Prostate gland (tissue), 2 donors: Measurements from ENCODE around the gene CEP85L. TPM values are rescaled to one million over a fixed set of nuclear protein-coding genes. Genes with fewer than 3 reads are reported as not detected.

Experiments used
- DNase-seq: peaks from one replicate; pipeline ENCODE4 v3.0.0-alpha.2; 2019; ENCODE audit warnings: low spot score
- H3K27ac ChIP-seq, 2 donors: fragments of 200-600 bp; sonication (generic); 2 replicates each; pipeline ENCODE4 v1.5.1; 2017 to 2019
- H3K27me3 ChIP-seq: fragments of 200-600 bp; sonication (generic); replicated peaks from 2 replicates; pipeline ENCODE4 v1.5.1; 2019; ENCODE audit not compliant: insufficient read depth
- H3K36me3 ChIP-seq, 2 donors: fragments of 200-600 bp; sonication (generic); 1 replicate in 1 of 2; 2 replicates in 1 of 2; pipeline versions ENCODE4 v1.5.1 to v1.8.1; 2017 to 2019
- H3K4me1 ChIP-seq: fragments of 200-600 bp; sonication (generic); replicated peaks from 2 replicates; pipeline ENCODE4 v1.5.1; 2019
- H3K4me3 ChIP-seq, 2 donors: fragments of 200-600 bp; sonication (generic); 2 replicates each; pipeline ENCODE4 v1.5.1; 2017 to 2019
- H3K9me3 ChIP-seq: fragments of 200-600 bp; sonication (generic); 2 replicates; pipeline ENCODE4 v1.5.1; 2017
- CTCF ChIP-seq, 4 experiments: fragments of 200-600 bp in 2 of 4; fragments of 450-650 bp in 2 of 4; sonication (generic) in 2 of 4; IDR thresholded peaks; 1 replicate in 3 of 4; 2 replicates in 1 of 4; pipeline ENCODE4 v1.5.1; 2016 to 2019; ENCODE audit warnings: antibody characterized with exemption in 4 of 4, mild to moderate bottlenecking in 2 of 4, moderate library complexity in 2 of 4
- POLR2A ChIP-seq: fragments of 450-650 bp; IDR thresholded peaks from one replicate; pipeline ENCODE4 v1.6.1; 2016; ENCODE audit warnings: antibody characterized with exemption, mild to moderate bottlenecking
- POLR2AphosphoS5 ChIP-seq: sonication (generic); formaldehyde crosslinking; IDR thresholded peaks from one replicate; pipeline ENCODE4 v1.6.1; 2017; ENCODE audit warnings: antibody characterized with exemption
- WGBS: methylation state at CpG from one replicate; pipeline ENCODE4 v1.1.5; 2018; 5-methylcytosine and 5-hydroxymethylcytosine counted together
- intact Hi-C: fragments of 100-400 bp; cut with DNase I; formaldehyde crosslinking; loops from one replicate; pipeline ENCODE4 v1.14.2; 2022
- total RNA-seq, 2 donors: library from RNA; depleted of rRNA; stranded (reverse); fragments of >200 nt; gene quantifications; one replicate each; pipeline ENCODE4 v1.1.0, GENCODE V29; 2016

The CEP85L gene
- total RNA-seq, 2 donors from 2014 or later = 2.7 to 33.5 TPM

GRCh38 chr6:118668761-118669385 lies 17.5 kb upstream of the CEP85L start:
- no peak for DNase-seq
- Histone ChIP-seq H3K9me3 (no peaks in the 10 kb centered on the region), H3K27ac (no peak overlapping the region), H3K4me1 (no peaks in the 10 kb centered on the region), H3K36me3 (no peaks in the 10 kb centered on the region), H3K4me3 (no peak overlapping the region), H3K27me3 (no peaks in the 10 kb centered on the region)
- intact Hi-C loops = no loop called here
- TF ChIP-seq POLR2AphosphoS5 (no peak), POLR2A (no peak), CTCF (IDR thresholded peaks at IDR 0.05) (no peak)
- 45% methylated on average over 1 of the region's 1 CpG for WGBS

GRCh38 chr6:118667988-118668387 lies 16.6 kb upstream of the CEP85L start:
- H3K36me3 ChIP-seq = no peaks in the 10 kb centered on the region
- no peaks in the 10 kb centered on the region for H3K4me1 ChIP-seq
- intact Hi-C loops = no loop called here
- DNase-seq = no peak
- no peak overlapping the region for H3K4me3 ChIP-seq
- no peaks in the 10 kb centered on the region for H3K27me3 ChIP-seq
- TF ChIP-seq POLR2A = no peak
- H3K9me3 ChIP-seq = no peaks in the 10 kb centered on the region
- WGBS = 75% methylated on average over 1 of the region's 1 CpG
- H3K27ac ChIP-seq = no peak overlapping the region

- no peak for DNase-seq
- WGBS = 31% methylated on average over 3 of the region's 3 CpGs
- no peaks in the 10 kb centered on the region for H3K36me3 ChIP-seq
- H3K9me3 ChIP-seq = no peaks in the 10 kb centered on the region
- H3K4me3 ChIP-seq = no peak overlapping the region
- H3K27me3 ChIP-seq = no peaks in the 10 kb centered on the region
- H3K27ac ChIP-seq = no peak overlapping the region
- no peaks in the 10 kb centered on the region for H3K4me1 ChIP-seq
- intact Hi-C loops = no loop called here
- TF ChIP-seq POLR2A (no peak), CTCF (IDR thresholded peaks at IDR 0.05) (no peak), POLR2AphosphoS5 (no peak)
Observed at GRCh38 chr6:118665011-118665410, 13.6 kb upstream of the CEP85L start.

- Histone ChIP-seq H3K36me3 (no peaks in the 10 kb centered on the region), H3K4me3 (no peak overlapping the region), H3K27ac (no peak overlapping the region), H3K4me1 (no peaks in the 10 kb centered on the region), H3K27me3 (no peaks in the 10 kb centered on the region), H3K9me3 (no peaks in the 10 kb centered on the region)
- DNase-seq = no peak
- intact Hi-C loops = no loop called here
- 89% methylated on average over 10 of the region's 10 CpGs for WGBS
- TF ChIP-seq CTCF (IDR thresholded peaks at IDR 0.05) = no peak
- no peak for TF ChIP-seq POLR2AphosphoS5
- no peak for TF ChIP-seq POLR2A
Observed at GRCh38 chr6:118663993-118664985, 12.9 kb upstream of the CEP85L start.

- Histone ChIP-seq H3K27me3 (no peaks in the 10 kb centered on the region), H3K27ac (no peak overlapping the region), H3K9me3 (no peaks in the 10 kb centered on the region), H3K4me1 (no peaks in the 10 kb centered on the region), H3K4me3 (no peak overlapping the region), H3K36me3 (no peaks in the 10 kb centered on the region)
- 81% methylated on average over 3 of the region's 3 CpGs for WGBS
- DNase-seq = no peak
- TF ChIP-seq CTCF (IDR thresholded peaks at IDR 0.05) (no peak), POLR2AphosphoS5 (no peak), POLR2A (no peak)
- intact Hi-C loops = no loop called here
Observed at GRCh38 chr6:118661831-118662230, 10.4 kb upstream of the CEP85L start.
